Measurements from ENCODE around the gene VSX2.
A peak's percentile ranks its signal among the peaks of the same experiment; 100 is the strongest.

VSX2 gene

GRCh38 chr14:74238974-74239847 is at the start of gene VSX2:
TSS of gene VSX2 (plus strand) at chr14:74239449. CDS start at chr14:74239562, 113 bp downstream.
- DNase-seq = no peak

- DNase-seq = no peak
Measured at GRCh38 chr14:74190927-74191575, 48.2 kb upstream of the VSX2 start.

- no peak for DNase-seq
Measured at GRCh38 chr14:74194506-74195274, 44.6 kb upstream of the VSX2 start.

GRCh38 chr14:74195623-74196022 is 43.6 kb upstream of the VSX2 start:
- DNase-seq = no peak

GRCh38 chr14:74198441-74199234 is 40.6 kb upstream of the VSX2 start:
- no peak for DNase-seq

- no peak for DNase-seq
Measured at GRCh38 chr14:74202113-74202512, 37.1 kb upstream of the VSX2 start.

- no peak for DNase-seq
Measured at GRCh38 chr14:74203639-74204038, 35.6 kb upstream of the VSX2 start.

- DNase-seq = no peak
Measured at GRCh38 chr14:74204491-74204890, 34.8 kb upstream of the VSX2 start.

GRCh38 chr14:74205882-74206281 is 33.4 kb upstream of the VSX2 start:
- DNase-seq = no peak

- DNase-seq = no peak
Measured at GRCh38 chr14:74207943-74208342, 31.3 kb upstream of the VSX2 start.

- no peak for DNase-seq
Measured at GRCh38 chr14:74208642-74209041, 30.6 kb upstream of the VSX2 start.

- DNase-seq = no peak
Measured at GRCh38 chr14:74211945-74212580, 27.2 kb upstream of the VSX2 start.

GRCh38 chr14:74213907-74214803 is 25.1 kb upstream of the VSX2 start:
- no peak for DNase-seq

GRCh38 chr14:74216671-74217070 is 22.6 kb upstream of the VSX2 start:
- no peak for DNase-seq

- DNase-seq = peak; percentile 16 to 62
Measured at GRCh38 chr14:74217672-74218448, 21.4 kb upstream of the VSX2 start.

- no peak for DNase-seq
Measured at GRCh38 chr14:74218462-74218861, 20.8 kb upstream of the VSX2 start.

GRCh38 chr14:74219277-74220205 is 19.7 kb upstream of the VSX2 start:
- DNase-seq = no peak

GRCh38 chr14:74220991-74221390 is 18.3 kb upstream of the VSX2 start:
- DNase-seq = no peak

GRCh38 chr14:74221741-74222140 is 17.5 kb upstream of the VSX2 start:
- no peak for DNase-seq

Data from SW 1271 (cell line).